Measurements from ENCODE around the gene RELN.

The RELN gene

GRCh38 chr7:103996017-103996551, 6.6 kb upstream of the RELN start:
- Histone ChIP-seq H2AFZ (ENCODE audit: low read length) (no peak overlapping the region), H3K79me2 (ENCODE audit: insufficient read depth, low read length) (no peaks in the 10 kb centered on the region), H3K4me2 (ENCODE audit: low read depth, low read length, poor library complexity, severe bottlenecking) (no peak overlapping the region), H3K36me3 (ENCODE audit: insufficient read depth, low read length) (no peaks in the 10 kb centered on the region), H3K9ac (ENCODE audit: low read depth, low read length, poor library complexity, severe bottlenecking) (no peak overlapping the region), H3F3A (ENCODE audit: low read depth) (no peaks in the 10 kb centered on the region), H3K4me3 (ENCODE audit: low read length, poor library complexity, severe bottlenecking) (no peak overlapping the region), H3K4me1 (ENCODE audit: insufficient read depth, low read length, poor library complexity, severe bottlenecking) (no peaks in the 10 kb centered on the region), H3K9me3 (ENCODE audit: insufficient read depth, low read depth, low read length) (no peaks in the 10 kb centered on the region), H3K9me2 (replicated peaks; ENCODE audit: low read depth, low read length) (no peaks in the 10 kb centered on the region), H3K27me3 (ENCODE audit: insufficient read depth, low read length, poor library complexity, severe bottlenecking) (no peaks in the 10 kb centered on the region), H4K20me1 (ENCODE audit: insufficient read depth, low read length, poor library complexity, severe bottlenecking) (no peaks in the 10 kb centered on the region)
- TF ChIP-seq EZH2phosphoT487 (IDR thresholded peaks at IDR 0.05; ENCODE audit: borderline replicate concordance) (no peak), CTCF (conservative IDR thresholded peaks at IDR 0.05; ENCODE audit: low read length) (no peak)

- Histone ChIP-seq H3K9ac (ENCODE audit: low read depth, low read length, poor library complexity, severe bottlenecking) (no peak overlapping the region), H3K4me3 (ENCODE audit: low read length, poor library complexity, severe bottlenecking) (no peak overlapping the region), H2AFZ (ENCODE audit: low read length) (no peak overlapping the region), H3K4me1 (ENCODE audit: insufficient read depth, low read length, poor library complexity, severe bottlenecking) (no peaks in the 10 kb centered on the region), H4K20me1 (ENCODE audit: insufficient read depth, low read length, poor library complexity, severe bottlenecking) (no peaks in the 10 kb centered on the region), H3K9me2 (replicated peaks; ENCODE audit: low read depth, low read length) (no peaks in the 10 kb centered on the region), H3K4me2 (ENCODE audit: low read depth, low read length, poor library complexity, severe bottlenecking) (no peak overlapping the region), H3K27me3 (ENCODE audit: insufficient read depth, low read length, poor library complexity, severe bottlenecking) (no peaks in the 10 kb centered on the region), H3K79me2 (ENCODE audit: insufficient read depth, low read length) (no peaks in the 10 kb centered on the region), H3K36me3 (ENCODE audit: insufficient read depth, low read length) (no peaks in the 10 kb centered on the region), H3K9me3 (ENCODE audit: insufficient read depth, low read depth, low read length) (no peaks in the 10 kb centered on the region), H3F3A (ENCODE audit: low read depth) (no peaks in the 10 kb centered on the region)
- TF ChIP-seq CTCF (conservative IDR thresholded peaks at IDR 0.05; ENCODE audit: low read length), result no peak
- no peak for TF ChIP-seq EZH2phosphoT487 (IDR thresholded peaks at IDR 0.05; ENCODE audit: borderline replicate concordance)
These were observed 6.1 kb upstream of the RELN start for GRCh38 chr7:103995554-103995953.

GRCh38 chr7:103993551-103993950, 4.1 kb upstream of the RELN start:
- Histone ChIP-seq H3K79me2 (ENCODE audit: insufficient read depth, low read length) (no peaks in the 10 kb centered on the region), H3K4me1 (ENCODE audit: insufficient read depth, low read length, poor library complexity, severe bottlenecking) (no peaks in the 10 kb centered on the region), H3K4me2 (ENCODE audit: low read depth, low read length, poor library complexity, severe bottlenecking) (no peak overlapping the region), H3K36me3 (ENCODE audit: insufficient read depth, low read length) (no peaks in the 10 kb centered on the region), H3K4me3 (ENCODE audit: low read length, poor library complexity, severe bottlenecking) (no peak overlapping the region), H3K27me3 (ENCODE audit: insufficient read depth, low read length, poor library complexity, severe bottlenecking) (no peaks in the 10 kb centered on the region), H3F3A (ENCODE audit: low read depth) (no peaks in the 10 kb centered on the region), H2AFZ (ENCODE audit: low read length) (no peak overlapping the region), H3K9me3 (ENCODE audit: insufficient read depth, low read depth, low read length) (no peaks in the 10 kb centered on the region), H4K20me1 (ENCODE audit: insufficient read depth, low read length, poor library complexity, severe bottlenecking) (no peaks in the 10 kb centered on the region), H3K9ac (ENCODE audit: low read depth, low read length, poor library complexity, severe bottlenecking) (no peak overlapping the region), H3K9me2 (replicated peaks; ENCODE audit: low read depth, low read length) (no peaks in the 10 kb centered on the region)
- TF ChIP-seq EZH2phosphoT487 (IDR thresholded peaks at IDR 0.05; ENCODE audit: borderline replicate concordance), result no peak
- no peak for TF ChIP-seq CTCF (conservative IDR thresholded peaks at IDR 0.05; ENCODE audit: low read length)
